ENCODE results near the gene PRMT3.

DNA sequence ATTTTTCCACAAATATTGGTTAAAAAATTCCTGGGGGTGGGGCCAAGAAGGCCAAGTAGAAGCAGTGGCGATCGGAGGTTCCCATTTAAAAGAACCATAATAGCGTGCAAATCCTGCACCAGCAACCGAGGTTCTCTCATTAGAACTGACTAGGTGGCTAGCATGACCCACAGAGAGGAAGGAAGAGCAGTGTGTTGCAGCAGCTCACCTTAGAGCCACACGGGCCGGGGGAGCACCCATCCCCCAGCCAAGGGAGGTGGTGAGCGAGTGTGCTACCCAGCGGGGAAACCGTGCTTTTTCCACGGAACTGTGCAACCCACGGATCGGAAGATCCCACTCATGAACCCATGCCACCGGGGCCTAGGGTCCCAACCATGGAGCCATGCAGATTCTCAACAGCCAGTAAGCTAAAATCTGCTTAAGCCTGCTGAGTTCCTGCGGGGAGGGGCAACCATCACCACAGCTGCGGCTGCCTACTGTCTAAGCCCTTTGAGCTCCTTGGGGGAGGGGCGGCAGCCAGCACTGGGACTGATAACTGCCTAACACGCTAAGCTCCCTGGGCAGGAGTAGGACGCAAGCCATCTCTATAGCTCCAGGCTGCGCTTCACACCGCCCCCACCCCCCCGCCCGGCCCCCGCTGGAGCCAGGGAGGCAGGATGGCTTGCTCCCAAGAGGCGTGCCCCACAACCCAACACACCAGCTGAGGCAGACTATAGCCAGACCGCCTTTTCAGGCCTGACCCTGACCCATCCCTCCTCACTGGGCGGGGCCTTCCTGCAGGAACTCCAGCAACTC lies 45.0 kb upstream of the PRMT3 start:
- TF ChIP-seq, protein P1, sequence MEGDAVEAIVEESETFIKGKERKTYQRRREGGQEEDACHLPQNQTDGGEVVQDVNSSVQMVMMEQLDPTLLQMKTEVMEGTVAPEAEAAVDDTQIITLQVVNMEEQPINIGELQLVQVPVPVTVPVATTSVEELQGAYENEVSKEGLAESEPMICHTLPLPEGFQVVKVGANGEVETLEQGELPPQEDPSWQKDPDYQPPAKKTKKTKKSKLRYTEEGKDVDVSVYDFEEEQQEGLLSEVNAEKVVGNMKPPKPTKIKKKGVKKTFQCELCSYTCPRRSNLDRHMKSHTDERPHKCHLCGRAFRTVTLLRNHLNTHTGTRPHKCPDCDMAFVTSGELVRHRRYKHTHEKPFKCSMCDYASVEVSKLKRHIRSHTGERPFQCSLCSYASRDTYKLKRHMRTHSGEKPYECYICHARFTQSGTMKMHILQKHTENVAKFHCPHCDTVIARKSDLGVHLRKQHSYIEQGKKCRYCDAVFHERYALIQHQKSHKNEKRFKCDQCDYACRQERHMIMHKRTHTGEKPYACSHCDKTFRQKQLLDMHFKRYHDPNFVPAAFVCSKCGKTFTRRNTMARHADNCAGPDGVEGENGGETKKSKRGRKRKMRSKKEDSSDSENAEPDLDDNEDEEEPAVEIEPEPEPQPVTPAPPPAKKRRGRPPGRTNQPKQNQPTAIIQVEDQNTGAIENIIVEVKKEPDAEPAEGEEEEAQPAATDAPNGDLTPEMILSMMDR (optimal IDR thresholded peaks at IDR 0.05 in 1 of 3, IDR thresholded peaks at IDR 0.05 in 1 of 3, conservative IDR thresholded peaks at IDR 0.05 in 1 of 3; ENCODE audit: extremely low read depth in 1 of 3, insufficient read depth in 2 of 3, low read length in 3 of 3): no peak
- TF ChIP-seq EZH2 (IDR thresholded peaks at IDR 0.05; ENCODE audit: low read length): no peak
